Spleen (tissue), 11 donors: ENCODE data around the gene SUMF1. TPM values are rescaled to one million over a fixed set of nuclear protein-coding genes. Genes with fewer than 3 reads are reported as not detected.
A peak's percentile ranks its signal among the peaks of the same experiment; 100 is the strongest.

Experiments used
- DNase-seq: peaks from one replicate; pipeline ENCODE4 v3.0.0-alpha.2; 2020
- H3K27ac ChIP-seq, 8 donors: fragments of 200-600 bp; sonication (generic) in 7 of 8; 1 replicate in 4 of 8; 2 replicates in 4 of 8; pipeline versions ENCODE4 v1.5.0 to v1.8.0; 2016 to 2021; ENCODE audit warnings: inconsistent platforms in 4 of 8, mild to moderate bottlenecking in 4 of 8, moderate library complexity in 1 of 8
- H3K27me3 ChIP-seq, 7 donors: fragments of 200-600 bp; sonication (generic) in 6 of 7; replicated peaks in 1 of 7; 1 replicate in 4 of 7; 2 replicates in 3 of 7; pipeline versions ENCODE4 v1.5.0 to v1.8.0; 2016 to 2021; ENCODE audit warnings: inconsistent platforms in 3 of 7, mild to moderate bottlenecking in 1 of 7
- H3K36me3 ChIP-seq, 6 donors: fragments of 200-600 bp; sonication (generic) in 5 of 6; 1 replicate in 4 of 6; 2 replicates in 2 of 6; pipeline versions ENCODE4 v1.5.0 to v1.8.0; 2016 to 2021; ENCODE audit warnings: inconsistent platforms in 2 of 6
- H3K4me1 ChIP-seq, 6 donors: fragments of 200-600 bp; sonication (generic) in 5 of 6; 1 replicate in 3 of 6; 2 replicates in 3 of 6; pipeline versions ENCODE4 v1.5.0 to v1.8.0; 2016 to 2021; ENCODE audit warnings: inconsistent platforms in 3 of 6
- H3K4me3 ChIP-seq, 8 donors: fragments of 200-600 bp; sonication (generic) in 7 of 8; 1 replicate in 4 of 8; 2 replicates in 4 of 8; pipeline versions ENCODE4 v1.5.0 to v1.8.0; 2016 to 2021; ENCODE audit warnings: inconsistent platforms in 4 of 8, mild to moderate bottlenecking in 4 of 8, moderate library complexity in 2 of 8
- H3K9me3 ChIP-seq, 8 donors: fragments of 200-600 bp; sonication (generic) in 7 of 8; 1 replicate in 4 of 8; 2 replicates in 4 of 8; pipeline versions ENCODE4 v1.5.0 to v1.8.0; 2016 to 2021; ENCODE audit warnings: inconsistent platforms in 4 of 8
- POLR2A ChIP-seq, 3 donors: fragments of 450-650 bp; IDR thresholded peaks; one replicate each; pipeline ENCODE4 v1.5.1; 2017; ENCODE audit warnings: antibody characterized with exemption in 3 of 3, mild to moderate bottlenecking in 1 of 3
- POLR2AphosphoS5 ChIP-seq, 3 donors: sonication (generic); formaldehyde crosslinking; IDR thresholded peaks; one replicate each; pipeline ENCODE4 v1.5.1; 2017; ENCODE audit warnings: antibody characterized with exemption in 3 of 3
- WGBS, 5 donors: extraction: QIAGEN DNeasy Blood & Tissue Kit in 3 of 5; methylation state at CpG; one replicate each; pipeline versions ENCODE4 v1.1.5 to v1.1.7; 2013 to 2018; 5-methylcytosine and 5-hydroxymethylcytosine counted together
- intact Hi-C: fragments of 100-400 bp; cut with DNase I; formaldehyde crosslinking; loops from one replicate; pipeline ENCODE4 v1.15.0; 2023; ENCODE audit warnings: low total_unique reads
- polyA plus RNA-seq, 3 donors: library from polyadenylated mRNA; stranded (reverse); fragments of 200-250 nt; gene quantifications; one replicate each; pipeline ENCODE4 v1.2.1, GENCODE V29; 2013
- total RNA-seq, 7 donors: library from RNA; depleted of rRNA in 3 of 7; stranded (reverse); fragments of >200 nt in 3 of 7; fragmentation: NEBNext Ultra II Directional in 4 of 7; extraction: Animal tissue kit (Norgen Biotek cat#: 25700) in 4 of 7; gene quantifications; one replicate each; pipeline versions ENCODE4 v1.1.0 to v1.2.1, GENCODE V29; 2016 to 2021
- TF ChIP-seq, protein P1 (sequence below), 11 experiments: fragments of 200-600 bp in 7 of 11; fragments of 450-650 bp in 4 of 11; sonication (generic) in 4 of 11; IDR thresholded peaks in 8 of 11; conservative IDR thresholded peaks in 3 of 11; 1 replicate in 7 of 11; 2 replicates in 4 of 11; pipeline versions ENCODE4 v1.4.0 to v1.8.0; 2016 to 2021; ENCODE audit warnings: antibody characterized with exemption in 11 of 11, inconsistent platforms in 4 of 11, mild to moderate bottlenecking in 1 of 11
- donor health status: healthy with polysubstance abuse.
- donor health status: DM: no; HTN: no; CAD: no; lungs with moderate emphysema.
- donor health status: DM: no; HTN: no; CAD: no.
- donor health status: Bipolar disorder and iron deficiency.
- donor health status: healthy.
- donor health status: DM: no; HTN: no; CAD: no.
- donor health status: DM: yes; HTN: yes; CAD: no.

SUMF1 gene
- total and polyA plus RNA-seq, 10 donors: 6.3 to 53.0 (median 33.9) TPM

DNA sequence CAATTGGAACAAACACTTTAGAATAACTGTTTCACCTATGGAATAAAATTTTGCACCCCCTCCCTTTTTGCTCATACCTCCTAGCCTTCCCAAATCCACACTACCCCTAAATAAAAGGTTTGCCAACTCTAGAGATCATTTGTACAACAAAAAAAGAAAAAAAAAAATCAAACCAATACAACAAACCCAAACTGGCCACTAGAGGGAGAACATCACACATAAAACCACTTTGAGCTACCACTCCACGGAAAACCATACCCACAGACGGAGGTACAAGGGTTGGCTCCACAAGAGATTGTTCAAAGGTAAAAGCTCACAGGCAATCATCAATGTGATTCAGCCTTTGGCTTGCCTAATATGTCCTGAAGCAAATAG is 116.3 kb downstream of the SUMF1 start:
- peak overlapping the region in 7 of 8 donors; percentile 1 to 48 (median 28) for H3K4me3 ChIP-seq
- H3K4me1 ChIP-seq: peaks cover 0 to 27% (median 10%) of the 10 kb centered on the region in 6 donors
- DNase-seq: no peak
- H3K27ac ChIP-seq: peak overlapping the region; percentile 3 to 76 (median 50)
- 0 to 5% (median 1%) methylated on average over 2 of the region's 2 CpGs for WGBS, 5 donors
- H3K27me3 ChIP-seq: no peaks in the 10 kb centered on the region
- no peaks in the 10 kb centered on the region for H3K36me3 ChIP-seq
- intact Hi-C loops: loop anchor here (5.0 kb wide), 1 partner anchor 282 kb away; no protein-coding TSS in a partner anchor
- TF ChIP-seq, protein P1, sequence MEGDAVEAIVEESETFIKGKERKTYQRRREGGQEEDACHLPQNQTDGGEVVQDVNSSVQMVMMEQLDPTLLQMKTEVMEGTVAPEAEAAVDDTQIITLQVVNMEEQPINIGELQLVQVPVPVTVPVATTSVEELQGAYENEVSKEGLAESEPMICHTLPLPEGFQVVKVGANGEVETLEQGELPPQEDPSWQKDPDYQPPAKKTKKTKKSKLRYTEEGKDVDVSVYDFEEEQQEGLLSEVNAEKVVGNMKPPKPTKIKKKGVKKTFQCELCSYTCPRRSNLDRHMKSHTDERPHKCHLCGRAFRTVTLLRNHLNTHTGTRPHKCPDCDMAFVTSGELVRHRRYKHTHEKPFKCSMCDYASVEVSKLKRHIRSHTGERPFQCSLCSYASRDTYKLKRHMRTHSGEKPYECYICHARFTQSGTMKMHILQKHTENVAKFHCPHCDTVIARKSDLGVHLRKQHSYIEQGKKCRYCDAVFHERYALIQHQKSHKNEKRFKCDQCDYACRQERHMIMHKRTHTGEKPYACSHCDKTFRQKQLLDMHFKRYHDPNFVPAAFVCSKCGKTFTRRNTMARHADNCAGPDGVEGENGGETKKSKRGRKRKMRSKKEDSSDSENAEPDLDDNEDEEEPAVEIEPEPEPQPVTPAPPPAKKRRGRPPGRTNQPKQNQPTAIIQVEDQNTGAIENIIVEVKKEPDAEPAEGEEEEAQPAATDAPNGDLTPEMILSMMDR (IDR thresholded peaks at IDR 0.05 in 8 of 11, conservative IDR thresholded peaks at IDR 0.05 in 3 of 11): peak; percentile 40 to 96 (median 73)
- no peak for TF ChIP-seq POLR2A (IDR thresholded peaks at IDR 0.05)
- peak in 1 of 3 donors; percentile 53 for TF ChIP-seq POLR2AphosphoS5 (IDR thresholded peaks at IDR 0.05)
- H3K9me3 ChIP-seq: no peaks in the 10 kb centered on the region

GRCh38 chr3:4343258-4343657 is 123.8 kb downstream of the SUMF1 start:
- intact Hi-C loops: no loop called here
- Histone ChIP-seq H3K9me3 (no peaks in the 10 kb centered on the region), H3K4me1 (peaks cover 0 to 10% (median 0%) of the 10 kb centered on the region in 6 donors), H3K4me3 (no peak overlapping the region), H3K27ac (no peak overlapping the region), H3K27me3 (no peaks in the 10 kb centered on the region), H3K36me3 (peaks cover 0 to 4% (median 0%) of the 10 kb centered on the region in 6 donors)
- TF ChIP-seq, protein P1 (IDR thresholded peaks at IDR 0.05 in 8 of 11, conservative IDR thresholded peaks at IDR 0.05 in 3 of 11): no peak
- TF ChIP-seq POLR2AphosphoS5 (IDR thresholded peaks at IDR 0.05) (no peak), POLR2A (IDR thresholded peaks at IDR 0.05) (no peak)
- DNase-seq: no peak
- 76 to 97% (median 88%) methylated on average over 1 of the region's 1 CpG for WGBS, 5 donors

GRCh38 chr3:4341336-4341675 is 125.8 kb downstream of the SUMF1 start:
- Histone ChIP-seq H3K4me3 (no peak overlapping the region), H3K4me1 (peaks cover 0 to 17% (median 2%) of the 10 kb centered on the region in 6 donors), H3K27ac (no peak overlapping the region), H3K9me3 (no peaks in the 10 kb centered on the region), H3K36me3 (peaks cover 0 to 4% (median 0%) of the 10 kb centered on the region in 6 donors), H3K27me3 (no peaks in the 10 kb centered on the region)
- TF ChIP-seq, protein P1 (IDR thresholded peaks at IDR 0.05 in 8 of 11, conservative IDR thresholded peaks at IDR 0.05 in 3 of 11): no peak
- TF ChIP-seq POLR2AphosphoS5 (IDR thresholded peaks at IDR 0.05) (no peak), POLR2A (IDR thresholded peaks at IDR 0.05) (no peak)
- intact Hi-C loops: no loop called here
- DNase-seq: no peak

DNA sequence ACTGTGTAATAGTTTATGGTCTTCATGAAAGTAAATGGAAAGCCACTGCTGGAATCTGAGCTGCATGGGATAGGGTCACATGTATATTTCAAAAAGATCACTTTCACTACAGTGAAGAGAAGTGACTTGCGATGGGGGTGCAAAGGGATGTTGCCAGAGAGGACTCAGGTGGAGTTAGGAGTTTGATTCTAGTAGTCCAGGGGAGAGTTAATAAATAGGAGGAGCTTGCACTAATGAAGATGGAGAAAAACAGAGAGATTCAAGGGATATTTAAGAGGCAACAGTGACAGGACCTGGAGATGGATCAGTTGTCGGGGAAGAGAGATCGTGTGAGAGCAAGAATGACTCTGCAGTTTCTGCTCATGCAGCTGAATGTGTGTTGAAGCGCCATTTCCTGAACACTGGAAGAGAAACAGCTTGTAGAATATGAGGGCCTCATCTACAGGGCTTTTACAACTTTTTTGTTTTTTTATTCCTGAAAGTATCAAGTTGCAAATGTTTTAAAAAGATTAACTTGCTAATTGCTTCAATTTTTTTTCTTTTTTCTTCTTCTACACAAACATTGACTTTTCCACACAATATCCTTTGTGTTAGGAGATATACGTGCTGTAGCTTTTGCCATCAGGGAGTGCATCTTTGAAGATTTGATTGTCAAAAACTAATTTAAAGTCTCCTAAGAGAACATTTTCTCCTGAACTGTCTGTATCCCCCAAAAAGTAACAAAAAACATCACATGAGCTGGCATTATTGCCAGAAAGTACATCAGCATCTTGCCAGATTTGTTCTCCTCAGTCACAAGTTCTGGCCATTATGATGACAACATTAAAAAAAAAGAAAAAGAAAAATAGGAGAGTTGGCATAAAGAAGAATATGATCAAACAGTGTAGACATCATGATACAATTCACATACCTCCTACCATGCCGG is 126.4 kb downstream of the SUMF1 start:
- H3K9me3 ChIP-seq: no peaks in the 10 kb centered on the region
- WGBS, 5 donors: 54 to 65% (median 61%) methylated on average over 6 of the region's 6 CpGs
- peaks cover 0 to 17% (median 2%) of the 10 kb centered on the region in 6 donors for H3K4me1 ChIP-seq
- H3K27me3 ChIP-seq: no peaks in the 10 kb centered on the region
- no peak overlapping the region for H3K4me3 ChIP-seq
- DNase-seq: no peak
- intact Hi-C loops: no loop called here
- TF ChIP-seq, protein P1 (IDR thresholded peaks at IDR 0.05 in 8 of 11, conservative IDR thresholded peaks at IDR 0.05 in 3 of 11): no peak
- TF ChIP-seq POLR2A (IDR thresholded peaks at IDR 0.05): no peak
- no peak for TF ChIP-seq POLR2AphosphoS5 (IDR thresholded peaks at IDR 0.05)
- peaks cover 0 to 4% (median 0%) of the 10 kb centered on the region in 6 donors for H3K36me3 ChIP-seq
- peak overlapping the region in 1 of 8 donors; percentile 18 for H3K27ac ChIP-seq
